GM12892 (cell line): ENCODE results near the gene TRAFD1.

Source experiments
- POLR2A ChIP-seq: IDR thresholded peaks from 2 replicates; pipeline ENCODE4 v1.6.1; 2011; ENCODE audit warnings: low read depth, low read length, control low read depth
- POLR2AphosphoS5 ChIP-seq: IDR thresholded peaks from 2 replicates; pipeline ENCODE4 v1.6.1; 2011; ENCODE audit warnings: low read depth, low read length, control low read depth
- TAF1 ChIP-seq: IDR thresholded peaks from 2 replicates; pipeline ENCODE4 v1.6.1; 2011; ENCODE audit warnings: low read depth, mild to moderate bottlenecking, control low read depth, low read length, borderline replicate concordance

GRCh38 chr12:112191840-112192321 is 66.5 kb downstream of the TRAFD1 start:
- TF ChIP-seq POLR2AphosphoS5, result no peak
- no peak for TF ChIP-seq POLR2A
- TF ChIP-seq TAF1, result no peak
